T-helper 17 cell (primary cell): ENCODE results near the gene MYT1. TPM values are rescaled to one million over a fixed set of nuclear protein-coding genes. Genes with fewer than 3 reads are reported as not detected.

ENCODE experiments used
- ATAC-seq: fragments of 150-1000 bp; cut with Tn5 transposase; 2 replicates; pipeline ENCODE4 v1.10.0; 2021; ENCODE audit warnings: mild to moderate bottlenecking, moderate library complexity
- DNase-seq, 3 donors: peaks; one replicate each; pipeline versions ENCODE4 v3.0.0 to v3.0.0-alpha.2; 2020 to 2021
- H3K9me3 ChIP-seq: one replicate; pipeline ENCODE4 v1.7.0; 2013; ENCODE audit warnings: low read length, mild to moderate bottlenecking; ENCODE audit not compliant: control insufficient read depth, poor library complexity, severe bottlenecking
- H3K27ac Mint-ChIP-seq: one replicate; pipeline ENCODE4 v1.8.0; 2022; ENCODE audit warnings: mild to moderate bottlenecking, moderate library complexity, mixed read lengths
- H3K27me3 Mint-ChIP-seq: one replicate; pipeline ENCODE4 v1.8.0; 2022; ENCODE audit warnings: mixed read lengths
- H3K36me3 Mint-ChIP-seq: one replicate; pipeline ENCODE4 v1.8.0; 2022; ENCODE audit warnings: low read depth, mixed read lengths
- H3K4me1 Mint-ChIP-seq: one replicate; pipeline ENCODE4 v1.8.0; 2022; ENCODE audit warnings: mild to moderate bottlenecking, mixed read lengths
- H3K4me3 Mint-ChIP-seq: one replicate; pipeline ENCODE4 v1.8.0; 2022; ENCODE audit warnings: mild to moderate bottlenecking, moderate library complexity, mixed read lengths
- total RNA-seq, 4 donors: library from RNA in 2 of 4; stranded (reverse) in 2 of 4; gene quantifications; one replicate each; pipeline ENCODE4 v1.2.3 and lab custom pipeline; 2022 to 2026

MYT1 gene
- total RNA-seq, 2 donors from 2014 or later, result not detected

DNA sequence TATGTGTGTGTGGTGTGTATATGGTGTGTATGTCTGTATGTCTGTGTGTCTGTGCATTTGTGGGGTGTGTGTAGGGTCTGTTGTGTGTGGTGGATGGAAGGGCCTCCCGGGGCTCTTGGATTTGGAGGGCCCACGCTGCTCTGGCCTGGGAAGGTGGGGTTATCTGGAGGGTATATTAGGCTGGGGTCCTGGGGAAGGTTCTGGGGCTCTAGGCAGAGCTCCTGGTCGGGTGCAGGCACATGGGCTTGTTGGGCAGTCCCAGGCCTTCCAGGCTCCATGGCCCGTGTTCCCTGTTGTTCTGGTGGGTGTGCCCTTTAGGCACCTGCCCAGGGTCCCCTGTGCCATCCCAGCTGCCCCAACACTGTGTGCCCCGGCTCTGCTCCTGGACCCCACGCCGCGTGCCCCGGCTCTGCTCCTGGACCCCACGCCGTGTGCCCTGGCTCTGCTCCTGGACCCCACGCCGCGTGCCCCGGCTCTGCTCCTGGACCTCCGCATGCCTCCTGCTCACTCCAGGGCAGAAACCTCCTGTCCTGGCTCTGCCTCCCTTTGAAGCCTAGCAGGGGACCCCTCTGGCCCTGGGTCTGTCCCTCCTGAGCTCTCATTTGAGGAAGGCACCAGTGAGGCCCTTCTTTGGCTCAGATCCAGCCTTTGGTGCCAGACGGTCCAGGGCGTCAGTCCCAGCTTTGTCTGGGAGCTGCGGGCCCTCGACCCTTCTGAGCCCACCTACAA lies 10.2 kb upstream of the MYT1 start:
- peaks cover 5% of the 10 kb centered on the region for H3K36me3 Mint-ChIP-seq
- no peak for ATAC-seq
- H3K4me3 Mint-ChIP-seq, result no peak overlapping the region
- no peaks in the 10 kb centered on the region for H3K9me3 ChIP-seq
- peaks cover 4% of the 10 kb centered on the region for H3K4me1 Mint-ChIP-seq
- peaks cover 7% of the 10 kb centered on the region for H3K27me3 Mint-ChIP-seq
- no peak overlapping the region for H3K27ac Mint-ChIP-seq
- DNase-seq, result no peak

DNA sequence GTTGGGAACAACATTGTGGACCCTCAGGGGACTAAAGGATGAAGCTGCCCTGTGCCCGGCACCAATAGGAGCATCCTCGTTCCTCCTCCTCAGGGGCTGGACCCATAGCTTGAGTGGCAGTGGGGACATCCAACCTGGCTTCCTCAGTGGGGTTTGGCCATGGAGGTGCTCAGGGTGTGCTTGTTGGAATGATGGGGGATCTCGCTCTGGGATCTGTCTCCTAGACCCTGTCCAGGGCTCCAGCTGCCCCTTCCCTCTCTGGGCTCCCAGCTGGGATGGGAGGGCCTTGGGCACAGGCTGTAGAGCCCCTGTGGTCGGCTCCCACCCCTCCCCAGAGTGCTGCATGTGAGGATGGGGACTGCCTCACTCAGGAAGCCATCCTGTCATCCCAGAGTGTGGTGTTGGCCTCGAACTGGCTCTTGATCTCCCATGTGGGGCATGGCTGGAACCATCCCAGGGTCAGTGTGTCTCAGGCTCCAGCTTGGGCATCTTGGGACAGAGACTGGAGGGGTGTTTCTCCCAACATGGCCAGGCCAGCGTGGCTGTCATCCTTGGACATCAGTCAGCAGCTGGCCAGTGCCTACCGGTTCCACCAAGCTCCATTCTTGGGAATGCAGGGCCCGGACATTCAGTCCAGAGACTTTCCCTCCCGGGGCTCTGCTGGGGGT lies 9.5 kb upstream of the MYT1 start:
- DNase-seq (no peak), ATAC-seq (no peak)
- no peak overlapping the region for H3K4me3 Mint-ChIP-seq
- H3K4me1 Mint-ChIP-seq, result peaks cover 5% of the 10 kb centered on the region
- peaks cover 12% of the 10 kb centered on the region for H3K27me3 Mint-ChIP-seq
- no peak overlapping the region for H3K27ac Mint-ChIP-seq
- H3K36me3 Mint-ChIP-seq, result peaks cover 6% of the 10 kb centered on the region
- H3K9me3 ChIP-seq, result no peaks in the 10 kb centered on the region

DNA sequence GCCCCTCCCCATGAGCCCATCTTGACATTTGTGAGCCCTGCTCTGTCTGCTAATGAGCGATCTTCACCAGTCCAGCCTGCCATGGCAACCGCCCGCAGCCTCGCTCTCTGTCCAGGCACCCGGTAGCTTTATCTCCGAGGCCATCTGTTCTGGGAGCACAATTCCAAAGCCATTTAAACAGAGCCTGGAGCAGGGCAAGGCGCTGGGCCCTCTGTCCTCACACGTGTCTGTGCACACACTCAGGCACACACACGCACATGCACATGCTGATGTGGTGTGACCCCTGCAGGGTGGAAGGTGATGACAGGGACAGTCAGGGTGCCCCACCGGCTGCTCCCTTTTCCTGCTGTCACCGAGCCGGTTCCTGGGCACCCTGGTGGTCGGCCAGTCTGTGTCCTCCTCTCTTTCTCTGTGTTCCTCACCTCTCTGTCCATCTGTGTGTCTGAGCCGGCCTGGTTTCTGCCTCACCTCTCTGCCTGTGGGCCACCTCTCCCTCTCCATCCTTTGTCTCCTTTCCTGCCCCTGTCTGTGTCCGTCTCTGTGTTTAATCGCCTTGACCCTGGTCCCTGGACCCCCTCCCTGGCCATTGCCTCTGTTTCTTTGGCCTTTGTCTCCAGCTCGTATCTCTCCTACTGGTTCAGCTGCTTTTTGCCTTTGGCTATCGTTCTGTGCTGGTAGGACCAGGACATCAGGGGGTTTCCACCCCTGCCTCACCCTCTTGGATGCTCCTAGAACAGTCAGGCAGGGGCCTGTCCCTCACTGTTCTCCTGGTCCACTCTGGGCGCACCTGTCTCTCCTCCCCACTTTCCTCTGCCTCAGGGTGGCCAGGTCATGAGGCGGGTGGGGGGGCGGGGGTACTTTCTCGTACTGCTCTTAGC lies 8.8 kb upstream of the MYT1 start:
- Mint-ChIP-seq H3K4me3 (no peak overlapping the region), H3K27me3 (peaks cover 12% of the 10 kb centered on the region), H3K36me3 (peaks cover 6% of the 10 kb centered on the region), H3K27ac (no peak overlapping the region), H3K4me1 (peaks cover 5% of the 10 kb centered on the region)
- ATAC-seq (no peak), DNase-seq (no peak)
- H3K9me3 ChIP-seq, result no peaks in the 10 kb centered on the region

DNA sequence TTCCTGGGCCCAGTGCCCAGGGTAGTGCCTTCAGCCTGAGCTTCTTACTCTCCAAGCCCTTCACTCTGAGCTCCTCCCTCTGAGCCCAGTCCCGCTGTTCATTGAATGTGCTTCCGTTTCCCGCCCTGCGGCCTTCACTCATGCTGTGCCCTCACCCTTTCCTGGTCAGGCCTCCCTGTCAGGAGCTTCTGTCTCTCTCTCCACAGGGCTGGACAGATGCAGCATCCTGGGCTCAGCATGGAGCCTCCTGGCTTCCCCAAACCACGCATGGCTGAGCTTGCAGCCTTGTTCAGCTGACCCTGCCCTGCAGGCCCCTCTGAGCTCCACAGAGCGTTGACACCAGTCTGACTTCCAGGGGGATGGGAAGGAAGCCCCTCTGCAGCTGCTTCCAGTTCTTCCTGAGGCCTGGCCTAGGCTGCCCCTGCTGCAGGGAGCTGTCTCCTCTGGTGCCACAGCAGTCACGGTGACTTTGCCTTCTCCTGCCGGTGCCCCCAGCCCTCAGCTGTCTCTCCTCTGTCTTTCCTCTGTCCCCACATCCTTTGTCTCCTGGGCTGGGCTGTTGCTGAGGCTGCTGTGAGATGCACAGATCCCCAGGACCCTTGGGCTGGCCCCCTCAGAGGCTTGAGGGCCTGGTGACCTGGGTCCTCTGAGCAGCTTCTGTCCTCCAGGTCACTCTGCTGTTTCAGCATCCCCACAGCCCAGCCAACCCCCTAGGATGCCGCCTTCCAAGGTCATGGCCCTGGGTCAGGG lies 7.9 kb upstream of the MYT1 start:
- H3K4me3 Mint-ChIP-seq, result no peak overlapping the region
- DNase-seq (no peak), ATAC-seq (no peak)
- H3K27ac Mint-ChIP-seq, result no peak overlapping the region
- peaks cover 6% of the 10 kb centered on the region for H3K36me3 Mint-ChIP-seq
- H3K9me3 ChIP-seq, result no peaks in the 10 kb centered on the region
- peaks cover 17% of the 10 kb centered on the region for H3K27me3 Mint-ChIP-seq
- peaks cover 3% of the 10 kb centered on the region for H3K4me1 Mint-ChIP-seq

DNA sequence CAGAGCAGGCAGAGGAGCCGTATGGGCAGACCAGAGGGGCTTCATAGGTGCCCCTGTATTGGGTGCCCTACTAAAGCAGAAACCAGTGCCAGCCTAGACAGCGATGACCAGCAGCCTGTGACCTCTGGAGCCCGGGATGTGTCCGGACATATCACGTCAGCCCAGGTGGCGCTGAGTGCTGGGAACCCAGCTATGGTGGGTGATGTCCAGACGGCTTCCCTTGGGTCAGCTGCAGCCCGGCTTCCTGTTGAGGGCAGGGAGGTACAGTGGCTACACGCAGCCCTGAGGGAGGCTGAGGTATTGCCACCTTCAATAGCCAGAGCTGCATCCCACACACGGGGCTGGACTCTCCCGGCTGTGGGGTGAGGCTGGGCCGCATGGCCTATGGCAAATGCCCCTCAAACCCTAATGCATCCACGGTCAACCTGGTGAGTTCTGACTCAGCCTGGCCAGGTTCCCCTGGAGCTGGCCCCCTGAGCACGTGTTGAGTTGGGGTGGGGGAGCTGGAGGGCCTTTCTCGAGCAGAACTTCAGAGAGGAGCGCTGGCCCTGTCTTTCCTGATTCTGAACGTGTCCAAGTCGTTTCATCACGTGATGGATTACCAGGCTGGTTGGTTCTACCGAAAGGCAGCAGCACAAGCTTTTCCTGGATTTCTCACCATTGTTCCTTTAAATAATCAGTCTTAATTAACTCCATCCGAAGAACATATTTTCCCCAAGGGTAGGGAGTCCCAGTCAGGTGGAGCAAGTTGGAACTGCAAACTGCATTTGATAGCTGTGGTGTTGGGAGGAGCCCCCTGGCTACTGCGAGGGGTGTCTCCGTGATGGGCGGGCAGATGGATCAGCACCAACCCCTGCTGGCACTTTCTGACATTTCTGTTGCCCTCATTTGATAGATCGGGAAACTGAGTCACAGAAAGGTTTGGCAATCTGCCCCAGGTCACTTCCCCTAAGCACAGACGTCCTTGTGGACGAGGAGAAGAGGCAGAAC lies 7.1 kb upstream of the MYT1 start:
- DNase-seq (no peak), ATAC-seq (no peak)
- Mint-ChIP-seq H3K27ac (no peak overlapping the region), H3K36me3 (peaks cover 6% of the 10 kb centered on the region), H3K4me1 (peaks cover 7% of the 10 kb centered on the region), H3K4me3 (no peak overlapping the region), H3K27me3 (peaks cover 26% of the 10 kb centered on the region)
- no peaks in the 10 kb centered on the region for H3K9me3 ChIP-seq

DNA sequence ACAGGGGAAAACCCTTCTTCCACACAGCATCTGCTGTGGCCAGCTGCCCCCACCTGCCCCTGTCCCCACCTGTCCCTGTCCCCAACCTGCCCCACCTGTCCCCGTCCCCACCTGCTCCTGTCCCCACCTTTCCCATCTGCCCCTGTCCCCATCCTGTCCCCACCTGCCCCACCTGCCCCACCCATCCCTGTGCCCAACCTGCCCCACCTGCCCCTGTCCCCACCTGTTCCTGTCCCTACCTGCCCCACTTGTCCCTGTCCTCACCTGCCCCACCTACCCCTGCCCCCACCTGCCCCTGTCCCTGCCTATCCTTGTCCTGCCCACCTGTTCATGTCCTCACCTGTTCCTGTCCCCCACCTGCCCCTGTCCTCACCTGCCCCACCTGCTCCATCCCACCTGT lies 6.4 kb upstream of the MYT1 start:
- Mint-ChIP-seq H3K4me1 (peaks cover 7% of the 10 kb centered on the region), H3K36me3 (peaks cover 6% of the 10 kb centered on the region), H3K27ac (no peak overlapping the region), H3K4me3 (no peak overlapping the region), H3K27me3 (peaks cover 30% of the 10 kb centered on the region)
- DNase-seq, result no peak
- H3K9me3 ChIP-seq, result no peaks in the 10 kb centered on the region
- ATAC-seq, result no peak

DNA sequence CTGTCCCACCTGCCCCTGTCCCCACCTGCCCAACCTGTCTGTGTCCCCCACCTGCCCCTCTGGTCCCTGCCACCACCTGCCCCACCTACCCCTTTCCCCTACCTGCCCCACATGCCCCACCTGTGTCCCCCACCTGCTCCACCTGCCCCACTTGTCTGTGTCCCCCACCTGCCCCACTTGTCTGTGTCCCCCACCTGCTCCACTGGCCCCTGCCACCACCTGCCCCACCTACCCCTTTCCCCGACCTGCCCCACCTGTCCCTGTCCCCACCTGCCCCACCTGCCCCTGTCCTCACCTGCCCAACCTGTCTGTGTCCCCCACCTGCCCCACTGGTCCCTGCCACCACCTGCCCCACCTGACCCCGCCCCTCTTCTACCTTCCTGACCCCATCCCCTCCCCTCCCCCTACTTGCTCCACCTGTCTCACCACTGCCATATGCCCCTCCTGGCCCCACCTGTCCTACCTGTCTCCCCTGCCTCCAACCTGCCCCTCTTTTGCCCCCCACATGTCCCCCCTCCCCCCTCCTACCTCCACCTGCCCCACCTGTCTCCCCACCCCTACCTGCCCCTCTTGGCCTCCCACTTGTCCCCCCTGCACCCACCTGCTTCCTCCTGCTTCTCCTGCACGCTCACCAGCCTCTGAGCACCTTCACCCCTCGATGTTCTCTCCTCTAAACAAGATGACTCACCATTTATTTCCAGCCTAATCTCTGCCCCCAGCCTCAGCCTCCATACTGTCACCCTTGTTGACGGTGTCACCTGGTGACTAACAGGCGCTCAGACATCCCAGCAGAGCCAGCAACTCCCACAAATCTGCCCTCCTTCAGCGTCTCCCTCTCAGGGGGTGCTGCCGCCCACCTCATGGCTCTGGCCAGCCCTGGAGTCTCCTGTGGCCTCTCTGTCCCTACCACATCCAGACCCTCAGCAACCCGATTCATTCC lies 5.6 kb upstream of the MYT1 start:
- no peaks in the 10 kb centered on the region for H3K9me3 ChIP-seq
- Mint-ChIP-seq H3K27ac (no peak overlapping the region), H3K36me3 (peaks cover 3% of the 10 kb centered on the region), H3K27me3 (peaks cover 33% of the 10 kb centered on the region), H3K4me1 (peaks cover 7% of the 10 kb centered on the region), H3K4me3 (no peak overlapping the region)
- no peak for DNase-seq
- no peak for ATAC-seq

DNA sequence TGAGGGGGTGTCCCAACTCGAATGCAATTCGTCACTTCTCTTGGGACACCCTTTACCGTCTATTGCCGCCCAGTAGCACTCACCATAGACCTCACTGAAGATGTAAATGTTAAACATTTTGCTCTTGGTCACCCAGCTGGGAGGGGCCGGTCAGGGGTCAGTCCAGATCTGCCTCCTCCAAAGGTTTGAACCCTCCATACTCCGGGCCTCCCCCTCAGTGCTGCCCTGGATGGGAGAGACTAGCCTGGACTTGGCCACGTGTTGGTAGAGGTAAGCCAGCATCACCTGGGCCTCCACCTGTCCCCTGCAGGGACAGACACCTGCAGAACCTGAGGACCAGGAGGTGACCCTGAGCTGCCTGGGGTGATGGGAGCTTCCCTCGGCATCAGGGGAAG lies 5.0 kb upstream of the MYT1 start:
- Mint-ChIP-seq H3K4me1 (peaks cover 7% of the 10 kb centered on the region), H3K4me3 (no peak overlapping the region), H3K36me3 (peaks cover 3% of the 10 kb centered on the region), H3K27me3 (peaks cover 40% of the 10 kb centered on the region), H3K27ac (no peak overlapping the region)
- ATAC-seq (no peak), DNase-seq (no peak)
- no peaks in the 10 kb centered on the region for H3K9me3 ChIP-seq

DNA sequence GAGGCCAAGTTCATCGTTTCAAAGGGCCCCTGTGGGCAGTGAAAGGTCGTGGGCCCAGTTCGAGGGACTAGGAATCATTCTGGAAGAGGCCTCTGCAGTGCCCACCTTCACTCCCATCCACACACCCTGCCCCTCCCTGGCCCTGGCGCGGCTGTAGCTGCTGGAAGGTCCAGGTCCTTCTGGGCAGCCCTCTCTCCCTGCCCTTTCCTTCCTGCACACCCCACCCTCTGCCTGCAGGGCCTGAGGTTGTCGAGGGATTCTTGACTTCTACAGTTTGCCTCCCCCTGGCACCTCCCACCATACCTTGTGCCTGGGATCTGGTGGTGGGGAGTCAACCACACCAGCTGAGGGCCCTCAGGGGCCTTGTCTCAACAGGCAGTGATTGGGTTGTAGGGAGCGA lies 4.5 kb upstream of the MYT1 start:
- H3K27ac Mint-ChIP-seq, result no peak overlapping the region
- H3K4me3 Mint-ChIP-seq, result no peak overlapping the region
- peaks cover 44% of the 10 kb centered on the region for H3K27me3 Mint-ChIP-seq
- ATAC-seq (no peak), DNase-seq (no peak)
- no peaks in the 10 kb centered on the region for H3K9me3 ChIP-seq
- H3K4me1 Mint-ChIP-seq, result peaks cover 7% of the 10 kb centered on the region
- H3K36me3 Mint-ChIP-seq, result peaks cover 3% of the 10 kb centered on the region

DNA sequence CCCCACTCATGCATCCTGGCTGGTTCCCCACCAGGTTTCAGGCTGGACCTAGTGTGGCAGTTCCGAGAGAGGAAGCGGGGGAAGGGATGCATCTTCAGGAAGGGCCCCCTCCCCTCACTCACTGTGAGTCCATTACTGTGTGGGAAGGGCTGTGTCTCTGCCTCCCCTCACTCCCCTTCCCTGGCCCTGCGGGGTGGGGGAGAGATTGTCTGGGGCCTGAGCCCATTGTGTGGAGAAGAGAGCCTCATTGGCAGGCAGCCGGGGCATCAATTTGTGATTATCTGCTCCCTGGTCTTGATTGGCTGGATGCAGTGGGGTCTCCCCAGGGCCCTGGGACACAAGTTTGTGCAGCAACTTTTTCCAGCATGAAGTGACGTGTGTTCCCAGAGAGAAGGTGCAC lies 4.1 kb upstream of the MYT1 start:
- ATAC-seq (no peak), DNase-seq (no peak)
- Mint-ChIP-seq H3K27me3 (peaks cover 48% of the 10 kb centered on the region), H3K4me3 (no peak overlapping the region), H3K27ac (no peak overlapping the region), H3K4me1 (peaks cover 7% of the 10 kb centered on the region), H3K36me3 (peaks cover 3% of the 10 kb centered on the region)
- H3K9me3 ChIP-seq, result no peaks in the 10 kb centered on the region

DNA sequence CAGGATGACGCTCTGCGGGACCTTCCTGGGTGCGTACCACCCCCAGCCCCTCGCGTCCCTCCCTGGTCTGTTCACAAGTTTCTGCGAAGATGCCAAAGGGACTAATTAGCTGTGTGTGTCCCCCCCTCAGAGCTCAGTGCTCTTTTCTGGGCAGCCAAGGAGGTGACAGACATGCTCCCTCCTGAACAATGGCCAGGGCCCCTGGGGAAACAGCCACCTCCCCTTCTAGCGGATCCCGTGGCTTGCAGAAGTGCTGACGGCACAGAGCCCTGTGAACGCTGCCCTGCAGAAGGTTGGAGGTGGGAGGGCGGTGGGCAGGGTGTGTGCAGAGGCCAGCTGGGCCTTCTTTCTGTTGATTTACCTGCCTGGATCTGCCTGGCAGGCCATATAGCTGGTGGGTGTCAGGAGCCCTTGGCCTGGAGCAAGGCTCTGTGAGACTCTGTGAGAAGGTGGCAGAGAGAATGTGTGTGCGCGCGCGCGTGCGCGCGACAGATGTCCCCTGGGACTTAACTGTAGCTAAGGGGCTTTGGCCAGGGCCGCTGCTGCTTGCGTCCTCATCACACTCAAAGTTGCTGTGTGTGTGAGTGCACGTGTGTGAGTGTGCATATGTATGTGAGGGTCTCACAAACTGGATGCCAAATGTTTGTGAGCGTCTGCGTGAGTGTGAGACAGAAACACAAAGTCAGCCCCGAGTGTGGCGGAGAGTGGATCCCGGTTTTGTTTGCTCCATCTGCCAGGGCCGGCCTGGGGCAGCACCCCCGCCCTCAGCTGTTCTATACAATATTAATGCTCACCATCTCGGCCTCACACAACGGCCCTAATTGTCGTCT lies 3.5 kb upstream of the MYT1 start:
- Mint-ChIP-seq H3K4me1 (peaks cover 7% of the 10 kb centered on the region), H3K27me3 (peaks cover 55% of the 10 kb centered on the region), H3K4me3 (no peak overlapping the region), H3K27ac (no peak overlapping the region), H3K36me3 (peaks cover 3% of the 10 kb centered on the region)
- H3K9me3 ChIP-seq, result no peaks in the 10 kb centered on the region
- DNase-seq (no peak), ATAC-seq (no peak)
